ENCODE data around the gene SSU72. TPM values are rescaled to one million over a fixed set of nuclear protein-coding genes. Genes with fewer than 3 reads are reported as not detected.

The SSU72 gene
- total RNA-seq, 1 experiment from 2014 or later, result 145 TPM

DNA sequence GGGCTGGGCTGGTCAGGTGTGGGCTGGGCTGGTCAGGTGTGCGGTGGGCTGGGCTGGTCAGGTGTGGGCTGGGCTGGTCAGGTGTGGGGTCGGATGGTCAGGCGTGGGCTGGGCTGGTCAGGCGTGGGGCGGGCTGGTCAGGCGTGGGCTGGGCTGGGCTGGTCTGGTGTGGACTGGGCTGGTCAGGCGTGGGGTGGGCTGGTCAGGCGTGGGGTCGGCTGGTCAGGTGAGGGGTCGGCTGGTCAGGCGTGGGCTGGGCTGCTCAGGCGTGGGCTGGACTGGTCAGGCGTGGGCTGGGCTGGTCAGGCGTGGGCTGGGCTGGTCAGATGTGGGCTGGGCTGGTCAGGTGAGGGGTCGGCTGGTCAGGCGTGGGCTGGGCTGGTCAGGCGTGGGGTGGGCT lies 31.1 kb upstream of the SSU72 start:
- BruUV-seq (replicated peaks), result no TSS peak
- no peak for TF ChIP-seq EZH2 (IDR thresholded peaks at IDR 0.05; ENCODE audit: low read depth)
- TF ChIP-seq, protein P1, sequence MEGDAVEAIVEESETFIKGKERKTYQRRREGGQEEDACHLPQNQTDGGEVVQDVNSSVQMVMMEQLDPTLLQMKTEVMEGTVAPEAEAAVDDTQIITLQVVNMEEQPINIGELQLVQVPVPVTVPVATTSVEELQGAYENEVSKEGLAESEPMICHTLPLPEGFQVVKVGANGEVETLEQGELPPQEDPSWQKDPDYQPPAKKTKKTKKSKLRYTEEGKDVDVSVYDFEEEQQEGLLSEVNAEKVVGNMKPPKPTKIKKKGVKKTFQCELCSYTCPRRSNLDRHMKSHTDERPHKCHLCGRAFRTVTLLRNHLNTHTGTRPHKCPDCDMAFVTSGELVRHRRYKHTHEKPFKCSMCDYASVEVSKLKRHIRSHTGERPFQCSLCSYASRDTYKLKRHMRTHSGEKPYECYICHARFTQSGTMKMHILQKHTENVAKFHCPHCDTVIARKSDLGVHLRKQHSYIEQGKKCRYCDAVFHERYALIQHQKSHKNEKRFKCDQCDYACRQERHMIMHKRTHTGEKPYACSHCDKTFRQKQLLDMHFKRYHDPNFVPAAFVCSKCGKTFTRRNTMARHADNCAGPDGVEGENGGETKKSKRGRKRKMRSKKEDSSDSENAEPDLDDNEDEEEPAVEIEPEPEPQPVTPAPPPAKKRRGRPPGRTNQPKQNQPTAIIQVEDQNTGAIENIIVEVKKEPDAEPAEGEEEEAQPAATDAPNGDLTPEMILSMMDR (conservative IDR thresholded peaks at IDR 0.05), result no peak
- Histone ChIP-seq H3K36me3 (ENCODE audit: low read depth) (no peaks in the 10 kb centered on the region), H4K20me1 (ENCODE audit: insufficient read depth) (no peaks in the 10 kb centered on the region), H3K27me3 (ENCODE audit: insufficient read depth, low read depth) (no peaks in the 10 kb centered on the region; the same call in 1 of the 2 replicates), H3K9me3 (ENCODE audit: insufficient read depth, low read depth) (no peaks in the 10 kb centered on the region), H3K4me1 (replicated peaks; ENCODE audit: insufficient read depth) (no peaks in the 10 kb centered on the region), H3F3A (ENCODE audit: insufficient read depth, low read depth) (peaks cover 16% of the 10 kb centered on the region; the same call in 1 of the 2 replicates), H3K4me3 (no peak overlapping the region), H3K9me2 (ENCODE audit: insufficient read depth) (no peaks in the 10 kb centered on the region), H3K79me2 (ENCODE audit: low read depth) (no peaks in the 10 kb centered on the region), H3K4me2 (no peak overlapping the region), H3K27ac (no peak overlapping the region), H2AFZ (no peak overlapping the region)
- ChIA-PET CTCF (no interaction called here), POLR2A (ENCODE audit: unreplicated experiment) (no interaction called here)
- DNase-seq, result no peak
- intact Hi-C loops (cut with micrococcal nuclease; ENCODE audit: unreplicated experiment), result no loop called here

DNA sequence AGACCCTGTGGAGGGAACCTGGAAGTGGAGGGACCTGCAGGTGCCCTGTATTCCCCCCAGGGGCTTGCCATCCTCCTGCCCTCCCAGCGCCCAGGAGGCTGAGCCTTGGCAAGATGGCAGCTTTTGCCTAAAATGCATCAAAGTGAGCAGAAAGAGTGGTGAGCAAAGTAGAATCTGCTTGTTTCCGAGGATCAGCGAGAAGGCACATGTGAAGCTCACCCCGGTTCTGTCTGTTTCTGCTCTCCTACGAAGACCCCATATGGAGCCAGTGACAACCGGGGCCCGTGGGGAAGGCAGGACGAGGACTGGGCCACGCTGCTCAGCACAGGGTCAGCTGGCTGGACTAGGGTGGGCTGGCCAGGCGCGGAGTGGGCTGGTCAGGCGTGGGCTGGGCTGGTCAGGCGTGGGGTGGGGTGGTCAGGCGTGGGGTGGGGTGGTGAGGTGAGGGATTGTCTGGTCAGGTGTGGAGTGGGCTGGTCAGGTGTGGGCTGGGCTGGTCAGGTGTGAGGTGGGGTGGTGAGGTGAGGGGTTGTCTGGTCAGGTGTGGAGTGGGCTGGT lies 30.4 kb upstream of the SSU72 start:
- H3K79me2 ChIP-seq (ENCODE audit: low read depth), result no peaks in the 10 kb centered on the region
- BruUV-seq (replicated peaks), result no TSS peak
- CTCF ChIA-PET, result no interaction called here
- no peaks in the 10 kb centered on the region for H3K4me1 ChIP-seq (replicated peaks; ENCODE audit: insufficient read depth)
- no peak overlapping the region for H3K4me3 ChIP-seq
- H3K27me3 ChIP-seq (ENCODE audit: insufficient read depth, low read depth), result no peaks in the 10 kb centered on the region; the same call in 1 of the 2 replicates
- H3K36me3 ChIP-seq (ENCODE audit: low read depth), result no peaks in the 10 kb centered on the region
- H4K20me1 ChIP-seq (ENCODE audit: insufficient read depth), result no peaks in the 10 kb centered on the region
- no peak overlapping the region for H2AFZ ChIP-seq
- no peaks in the 10 kb centered on the region for H3K9me3 ChIP-seq (ENCODE audit: insufficient read depth, low read depth)
- no peaks in the 10 kb centered on the region for H3K9me2 ChIP-seq (ENCODE audit: insufficient read depth)
- intact Hi-C loops (cut with micrococcal nuclease; ENCODE audit: unreplicated experiment), result no loop called here
- POLR2A ChIA-PET (ENCODE audit: unreplicated experiment), result no interaction called here
- no peak overlapping the region for H3K4me2 ChIP-seq
- no peak overlapping the region for H3K27ac ChIP-seq
- DNase-seq, result no peak
- peaks cover 16% of the 10 kb centered on the region; the same call in 1 of the 2 replicates for H3F3A ChIP-seq (ENCODE audit: insufficient read depth, low read depth)
- TF ChIP-seq, protein P1 (conservative IDR thresholded peaks at IDR 0.05), result no peak

DNA sequence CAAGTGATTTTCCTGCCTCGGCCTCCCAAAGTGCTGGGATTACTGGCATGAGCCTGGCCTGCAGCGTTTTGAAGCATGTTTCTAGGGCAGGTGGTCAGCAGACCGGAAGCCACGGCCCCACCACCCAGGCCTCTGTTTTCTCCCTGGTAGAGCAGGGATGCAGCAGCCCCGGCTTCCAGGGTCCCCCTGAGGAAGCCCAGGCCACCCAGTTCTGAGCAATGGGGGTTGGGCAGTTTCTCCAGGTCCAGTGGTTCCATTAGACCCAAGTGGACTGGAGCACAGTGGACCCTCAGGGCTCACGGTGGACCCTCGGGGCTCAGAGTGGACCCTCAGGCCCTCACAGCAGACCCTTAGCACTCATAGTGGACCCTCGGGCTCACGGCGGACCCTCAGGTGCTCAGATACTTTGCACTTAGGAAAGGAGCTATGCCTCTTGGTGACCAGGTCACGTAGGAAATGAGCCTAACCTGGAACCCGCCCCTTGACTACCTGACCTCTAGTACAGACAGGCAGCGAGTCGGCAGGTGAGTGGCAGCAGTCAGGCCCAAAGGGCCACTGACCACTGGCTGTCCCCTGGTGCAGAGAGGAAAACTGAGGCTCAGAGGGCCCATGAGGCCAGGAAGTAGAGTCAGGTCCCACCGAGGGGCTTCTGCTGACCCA lies 29.8 kb upstream of the SSU72 start:
- no TSS peak for BruUV-seq (replicated peaks)
- Histone ChIP-seq H3K79me2 (ENCODE audit: low read depth) (no peaks in the 10 kb centered on the region), H3F3A (ENCODE audit: insufficient read depth, low read depth) (peaks cover 16% of the 10 kb centered on the region; the same call in 1 of the 2 replicates), H3K27ac (no peak overlapping the region), H3K4me2 (no peak overlapping the region), H3K9me3 (ENCODE audit: insufficient read depth, low read depth) (no peaks in the 10 kb centered on the region), H3K27me3 (ENCODE audit: insufficient read depth, low read depth) (no peaks in the 10 kb centered on the region; the same call in 1 of the 2 replicates), H3K9me2 (ENCODE audit: insufficient read depth) (no peaks in the 10 kb centered on the region), H3K36me3 (ENCODE audit: low read depth) (no peaks in the 10 kb centered on the region), H4K20me1 (ENCODE audit: insufficient read depth) (no peaks in the 10 kb centered on the region), H2AFZ (no peak overlapping the region), H3K4me1 (replicated peaks; ENCODE audit: insufficient read depth) (no peaks in the 10 kb centered on the region), H3K4me3 (no peak overlapping the region)
- intact Hi-C loops (cut with micrococcal nuclease; ENCODE audit: unreplicated experiment), result no loop called here
- ChIA-PET CTCF (no interaction called here), POLR2A (ENCODE audit: unreplicated experiment) (no interaction called here)
- no peak for DNase-seq
- TF ChIP-seq EZH2 (IDR thresholded peaks at IDR 0.05; ENCODE audit: low read depth), result no peak
